Left lobe of liver (tissue), 2 donors: ENCODE measurements around the gene MED4. TPM values are rescaled to one million over a fixed set of nuclear protein-coding genes. Genes with fewer than 3 reads are reported as not detected.

Experiments
- ATAC-seq: fragments of 200-7000 bp; cut with Tn5 transposase; one replicate; pipeline ENCODE4 v1.9.1; 2020; ENCODE audit warnings: mild to moderate bottlenecking, moderate library complexity
- DNase-seq: peaks from one replicate; pipeline ENCODE4 v3.0.0-alpha.2; 2020; ENCODE audit warnings: low spot score
- total RNA-seq: library from RNA; stranded (reverse); gene quantifications from one replicate; pipeline ENCODE4 v1.2.1, GENCODE V29; 2021
- donor health status: DM: no; HTN: no; CAD: no; lungs with moderate emphysema.
- donor health status: DM: no; HTN: yes; CAD: no.

The MED4 gene, protein sequence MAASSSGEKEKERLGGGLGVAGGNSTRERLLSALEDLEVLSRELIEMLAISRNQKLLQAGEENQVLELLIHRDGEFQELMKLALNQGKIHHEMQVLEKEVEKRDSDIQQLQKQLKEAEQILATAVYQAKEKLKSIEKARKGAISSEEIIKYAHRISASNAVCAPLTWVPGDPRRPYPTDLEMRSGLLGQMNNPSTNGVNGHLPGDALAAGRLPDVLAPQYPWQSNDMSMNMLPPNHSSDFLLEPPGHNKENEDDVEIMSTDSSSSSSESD
- total RNA-seq, result 14.7 TPM

DNA sequence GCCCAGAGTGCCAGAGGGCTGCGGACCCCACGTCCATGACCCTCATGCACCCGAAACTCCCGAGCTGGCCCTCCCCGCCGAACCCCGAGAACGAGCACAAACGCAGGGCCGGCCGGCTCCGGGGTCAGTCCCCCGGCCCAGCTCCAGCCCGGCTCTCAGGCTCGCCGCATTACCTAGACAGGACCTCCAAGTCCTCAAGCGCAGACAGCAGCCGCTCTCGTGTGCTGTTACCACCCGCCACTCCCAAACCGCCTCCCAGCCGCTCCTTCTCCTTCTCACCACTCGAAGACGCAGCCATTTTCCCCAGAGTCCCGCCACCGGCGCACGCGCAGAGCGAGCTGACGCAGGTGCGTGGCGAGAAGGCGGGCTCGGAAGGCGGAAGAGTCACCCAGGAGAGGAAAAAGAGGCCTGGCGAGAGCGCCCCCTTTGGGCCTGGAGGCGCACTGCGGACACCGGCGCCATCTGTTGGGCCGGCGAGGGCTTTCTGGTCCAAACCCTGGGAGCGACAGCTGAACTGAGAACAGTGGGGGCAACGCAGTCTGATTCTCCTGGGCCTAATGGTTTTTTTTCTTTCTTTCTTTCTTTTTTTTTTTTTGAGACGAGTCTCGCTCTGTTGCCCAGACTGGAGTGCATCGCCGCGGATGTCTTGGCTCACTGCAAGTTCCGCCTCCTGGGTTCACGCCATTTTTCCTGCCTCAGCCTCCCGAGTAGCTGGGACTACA, at the start of gene MED4:
Gene MED4, minus strand, starts transcription at position 324 of the 722 bp plus-strand sequence. Its CDS starts 26 bp downstream, at position 298.
- DNase-seq, result peak; percentile 96
- peak; percentile 99 for ATAC-seq

DNA sequence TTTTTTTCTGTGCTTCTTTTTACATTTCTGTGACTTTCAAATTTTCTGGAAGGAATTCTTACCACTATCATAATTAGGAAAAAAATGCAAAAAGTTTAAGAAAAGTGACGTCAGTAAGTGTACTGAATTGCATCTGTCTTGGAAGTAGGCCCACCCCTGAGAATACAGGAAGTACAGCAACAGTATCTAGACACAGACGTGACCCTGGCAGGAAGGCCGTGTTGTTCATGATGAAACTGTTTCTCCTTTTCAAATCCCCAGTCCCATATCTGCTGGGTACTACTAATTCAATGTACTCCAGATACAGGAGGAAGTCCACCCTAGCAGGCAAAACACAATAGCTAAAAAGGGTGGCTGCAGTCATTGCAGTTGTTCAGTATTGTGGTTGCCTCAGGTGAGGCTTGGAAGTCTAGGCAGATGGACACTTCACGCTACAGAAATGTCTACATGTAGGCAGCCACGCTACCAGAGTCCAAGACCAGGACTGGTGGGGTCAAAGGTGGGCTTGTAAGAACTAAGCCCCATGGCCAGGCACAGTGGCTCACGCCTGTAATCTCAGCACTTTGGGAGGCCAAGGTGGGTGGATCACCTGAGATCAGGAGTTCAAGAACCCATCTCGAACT, 49.6 kb upstream of the MED4 start:
- DNase-seq (no peak), ATAC-seq (peak; percentile 71)

DNA sequence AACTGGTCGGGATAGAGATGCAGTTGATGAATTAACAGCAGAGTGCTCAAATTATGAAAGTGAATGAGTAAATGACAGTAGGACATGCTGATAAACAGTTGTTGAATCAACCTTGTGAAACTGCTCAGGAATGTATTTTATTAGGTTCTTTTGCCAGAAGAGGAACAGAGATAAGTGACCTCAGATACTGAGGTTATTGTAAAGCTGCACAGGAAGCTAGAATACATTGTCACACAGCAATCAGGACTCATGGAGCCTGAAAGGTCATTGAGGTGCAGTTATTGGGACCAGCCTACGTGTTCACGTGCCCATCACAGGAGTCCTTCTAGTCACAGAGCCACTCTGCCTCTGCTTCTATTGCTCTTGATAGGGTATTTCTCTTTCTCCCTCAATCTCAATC, 47.5 kb upstream of the MED4 start:
- ATAC-seq (peak; percentile 69), DNase-seq (no peak)

DNA sequence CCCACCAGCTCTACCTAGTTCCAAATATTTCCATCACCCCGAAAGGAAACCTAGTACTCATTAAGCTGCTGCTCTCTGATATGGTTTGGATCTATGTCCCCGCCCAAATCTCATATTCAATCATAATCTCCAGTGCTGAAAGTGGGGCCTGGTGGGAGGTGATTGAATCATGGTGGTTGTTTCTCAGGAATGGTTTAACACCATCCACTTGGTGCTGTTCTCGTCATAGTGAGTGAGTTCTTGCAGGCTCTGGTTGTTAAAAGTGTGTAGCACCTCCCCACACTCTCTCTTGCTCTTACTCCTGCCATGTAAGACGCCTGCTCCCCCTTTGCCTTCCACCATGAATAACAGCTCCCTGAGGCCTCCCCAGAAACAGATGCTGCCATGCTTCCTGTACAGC, 43.4 kb upstream of the MED4 start:
- ATAC-seq, result no peak
- DNase-seq, result no peak

DNA sequence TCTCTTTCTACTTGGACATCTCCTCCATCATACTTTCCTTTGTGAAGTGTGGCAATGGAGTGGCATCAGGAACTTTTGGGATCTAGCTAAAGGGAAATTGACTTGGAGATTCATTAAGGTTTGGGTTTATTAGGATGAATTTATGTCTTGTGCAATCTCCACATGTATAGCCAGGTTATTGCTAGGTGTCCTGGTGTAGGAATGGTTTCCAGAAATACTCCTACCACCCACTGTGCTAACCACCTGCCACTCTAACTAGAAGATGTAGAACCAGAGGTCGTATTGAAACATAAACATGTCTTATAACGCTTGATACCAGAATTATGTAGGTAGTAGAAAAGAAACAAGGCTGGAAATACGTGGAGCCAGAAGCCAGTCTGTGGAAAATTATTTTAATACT, 38.1 kb upstream of the MED4 start:
- DNase-seq (no peak), ATAC-seq (no peak)

DNA sequence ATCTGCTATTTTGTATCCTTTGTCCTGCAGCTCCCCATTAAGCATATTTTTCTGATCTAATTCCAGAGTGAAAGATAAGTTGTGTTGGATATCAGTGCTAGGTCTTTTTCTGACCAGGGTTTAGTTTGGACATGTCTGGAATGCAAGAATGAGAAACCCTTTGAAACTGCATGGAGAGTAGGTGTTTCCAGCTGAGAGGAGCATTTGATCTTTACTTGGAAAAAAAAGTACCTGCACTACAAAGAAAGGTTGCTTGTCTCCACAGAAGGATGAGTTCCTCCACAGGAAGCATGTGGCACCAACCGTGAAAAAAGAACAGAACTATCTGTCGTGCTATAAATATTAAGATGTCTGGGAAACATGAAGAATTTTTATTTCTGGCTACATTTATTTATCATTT, 36.6 kb upstream of the MED4 start:
- DNase-seq (no peak), ATAC-seq (no peak)

DNA sequence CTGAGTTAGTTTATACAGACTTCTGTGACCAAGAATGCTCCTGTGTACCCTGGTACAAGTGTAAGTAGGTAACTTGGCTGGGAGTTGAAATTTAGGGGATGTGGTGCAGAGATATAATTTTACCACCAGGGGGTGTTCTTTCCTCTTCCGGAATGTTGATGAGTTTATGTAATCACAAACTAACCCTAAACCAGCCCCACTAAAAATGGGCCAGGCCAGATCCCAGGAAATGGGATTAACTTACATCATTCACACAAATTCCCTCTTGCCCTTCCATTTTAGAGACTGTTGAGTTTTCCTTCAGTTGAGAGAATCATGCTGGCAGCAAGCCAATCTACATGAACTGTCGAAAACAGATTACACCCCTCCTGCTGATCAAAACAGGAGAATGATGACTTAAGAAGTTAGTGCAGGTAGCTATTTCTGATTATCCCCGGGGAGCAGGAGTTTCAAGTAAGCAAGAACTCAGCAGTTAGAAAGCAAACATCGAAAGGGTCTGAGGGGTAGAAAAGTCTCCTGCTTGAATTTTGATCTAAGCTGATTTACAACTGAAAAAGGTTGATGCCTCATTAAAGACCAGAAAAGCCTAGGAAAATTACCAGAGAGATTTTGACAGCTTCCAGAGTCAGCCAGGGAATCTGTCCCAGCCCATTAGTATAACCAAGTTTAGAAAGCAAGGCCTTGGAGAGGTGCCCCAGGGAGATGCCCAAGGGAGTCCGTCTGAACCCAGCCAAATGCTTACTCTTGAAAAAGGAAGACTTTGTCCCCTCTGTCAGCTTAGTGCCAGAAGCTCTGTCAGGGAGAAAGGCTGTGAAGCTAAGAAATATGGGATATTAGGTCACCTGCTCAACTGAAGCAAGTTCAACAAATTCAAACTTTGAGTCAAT, 32.3 kb upstream of the MED4 start:
- peak; percentile 49 for DNase-seq
- ATAC-seq, result peak; percentile 92

DNA sequence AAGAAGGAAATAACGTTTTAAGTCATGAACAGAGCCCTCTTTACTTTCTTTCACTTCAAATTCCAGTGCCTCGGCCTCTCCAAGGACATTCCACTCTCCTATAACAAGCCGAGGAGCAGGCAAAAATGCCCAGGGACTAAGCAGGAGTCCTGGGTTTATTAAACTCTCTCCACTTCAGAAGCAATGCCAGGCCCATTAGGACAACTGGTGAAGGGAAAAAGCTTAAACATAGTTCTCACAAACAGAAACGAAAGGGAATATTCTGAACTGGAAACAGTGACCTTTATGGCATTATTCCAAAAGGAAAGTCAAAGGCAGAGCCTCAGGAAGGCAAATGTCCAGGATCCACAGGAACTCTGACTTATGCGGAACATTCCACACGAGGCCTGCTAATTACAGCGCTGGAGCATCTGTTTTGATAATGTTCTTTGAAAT, 30.9 kb upstream of the MED4 start:
- peak; percentile 74 for ATAC-seq

DNA sequence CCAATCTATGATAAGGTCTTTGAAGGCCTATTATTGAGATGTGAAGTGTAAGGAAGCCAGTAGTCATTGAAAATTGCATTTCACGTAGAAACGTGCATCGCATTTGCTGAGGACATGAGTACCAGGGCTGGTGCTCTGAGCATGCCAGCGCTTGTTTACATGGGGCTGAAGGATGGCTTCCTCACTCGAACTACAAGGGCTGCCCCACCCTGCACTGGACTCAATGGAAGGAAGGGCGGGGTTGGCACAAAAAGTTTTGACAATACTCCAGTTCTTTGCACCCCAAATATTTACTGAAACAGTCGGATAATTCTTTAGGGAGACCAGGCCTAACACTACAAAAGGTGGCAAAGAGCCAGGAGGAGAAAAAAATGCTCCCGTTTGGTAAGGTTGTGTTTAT, 28.9 kb upstream of the MED4 start:
- DNase-seq, result no peak
- ATAC-seq, result no peak

More for the DNA sequence above, 30.9 kb upstream of the MED4 start:
- peak; percentile 50 for DNase-seq

DNA sequence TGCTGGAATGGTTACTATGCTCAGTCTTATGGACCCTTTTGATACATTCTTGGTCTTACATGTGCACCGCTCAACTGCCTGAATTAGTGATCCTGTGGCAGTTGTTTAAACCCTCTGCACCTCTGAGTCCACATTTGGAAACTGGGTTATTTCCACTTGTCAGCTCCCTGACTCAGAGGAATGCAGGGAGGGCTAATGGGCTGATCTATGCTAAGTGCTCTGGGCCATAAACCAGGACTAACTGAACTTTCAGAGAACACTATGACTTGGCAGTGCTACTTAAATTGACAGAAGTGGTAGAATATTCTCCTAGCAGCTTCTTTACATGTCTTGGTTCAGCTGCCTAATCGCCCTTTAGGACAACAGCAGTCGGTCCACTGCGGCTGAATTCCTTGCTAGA, 26.8 kb upstream of the MED4 start:
- DNase-seq (no peak), ATAC-seq (no peak)

DNA sequence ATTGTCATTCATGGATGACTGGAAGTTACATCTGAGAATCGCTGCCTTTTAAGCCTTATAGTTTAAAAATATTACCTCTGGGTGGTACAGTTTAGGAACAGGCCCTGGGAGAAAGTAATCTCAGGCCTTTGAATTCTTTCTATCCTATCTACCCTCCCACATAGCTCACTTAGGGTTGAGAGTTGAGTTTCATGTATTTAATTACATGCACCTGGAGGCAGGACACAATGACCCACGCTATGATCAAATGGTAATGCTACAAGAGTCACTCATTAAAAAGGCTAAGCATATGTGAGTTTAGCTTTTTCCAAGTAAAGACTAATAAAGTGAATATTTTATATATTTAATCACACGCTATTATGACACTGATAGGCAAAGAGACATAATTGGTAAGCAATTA, 25.3 kb upstream of the MED4 start:
- ATAC-seq (no peak), DNase-seq (no peak)

DNA sequence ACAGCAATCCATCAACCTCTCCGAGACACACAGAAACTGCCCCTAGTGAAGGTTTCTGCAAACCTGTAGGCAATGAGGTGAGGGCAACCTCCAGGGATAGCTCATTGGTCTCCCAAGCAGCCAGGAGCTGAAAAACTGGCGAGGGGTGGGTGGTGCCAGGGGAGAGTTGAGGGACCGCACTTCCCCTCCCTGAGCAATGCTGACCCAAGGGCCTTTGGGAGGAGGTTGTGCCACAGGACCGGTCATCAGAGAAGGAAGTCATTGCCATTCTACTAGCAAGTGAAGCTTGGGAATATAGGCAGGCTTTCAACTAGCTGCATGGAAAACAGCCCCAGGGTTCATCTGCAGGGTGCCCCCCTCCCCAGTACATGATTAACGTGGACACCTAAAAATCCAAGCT, 23.1 kb upstream of the MED4 start:
- DNase-seq (no peak), ATAC-seq (no peak)

DNA sequence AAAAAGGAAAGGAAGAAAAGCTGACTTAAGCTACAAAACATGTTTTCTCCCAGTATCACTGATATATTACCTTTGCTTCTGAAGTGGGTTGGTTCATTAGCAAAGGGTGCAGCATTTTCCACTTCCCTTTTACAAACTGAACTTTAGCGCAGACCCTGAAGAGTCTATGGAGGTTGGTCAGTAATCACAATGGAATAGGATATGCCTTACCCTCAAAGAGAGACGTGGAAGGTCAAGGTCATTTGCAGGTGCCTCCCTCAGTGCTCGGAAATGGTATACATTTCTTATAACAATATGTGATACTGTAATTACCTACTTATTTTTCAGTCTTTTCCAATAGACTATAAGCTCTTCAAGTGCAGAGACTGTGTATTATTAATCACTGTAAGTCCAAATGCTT, 21.9 kb upstream of the MED4 start:
- ATAC-seq (no peak), DNase-seq (no peak)

DNA sequence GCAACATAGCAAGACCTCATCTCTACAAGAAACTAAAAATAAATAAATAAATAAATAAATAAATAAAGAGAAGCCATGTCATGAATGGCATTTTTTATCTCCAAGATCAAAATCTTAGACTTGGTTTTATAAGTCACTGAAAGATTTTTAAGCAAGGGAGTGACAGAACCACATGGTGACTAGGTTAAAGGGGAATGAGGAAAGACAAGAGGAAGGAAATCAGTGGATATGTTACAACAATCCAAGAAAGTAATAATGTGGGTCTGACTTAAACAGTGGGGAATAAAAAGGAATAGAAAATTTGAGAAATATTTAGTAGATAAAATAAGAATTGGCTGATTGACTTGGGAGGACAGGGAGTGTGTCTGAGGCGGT, 18.8 kb upstream of the MED4 start:
- DNase-seq, result no peak
- ATAC-seq, result no peak

DNA sequence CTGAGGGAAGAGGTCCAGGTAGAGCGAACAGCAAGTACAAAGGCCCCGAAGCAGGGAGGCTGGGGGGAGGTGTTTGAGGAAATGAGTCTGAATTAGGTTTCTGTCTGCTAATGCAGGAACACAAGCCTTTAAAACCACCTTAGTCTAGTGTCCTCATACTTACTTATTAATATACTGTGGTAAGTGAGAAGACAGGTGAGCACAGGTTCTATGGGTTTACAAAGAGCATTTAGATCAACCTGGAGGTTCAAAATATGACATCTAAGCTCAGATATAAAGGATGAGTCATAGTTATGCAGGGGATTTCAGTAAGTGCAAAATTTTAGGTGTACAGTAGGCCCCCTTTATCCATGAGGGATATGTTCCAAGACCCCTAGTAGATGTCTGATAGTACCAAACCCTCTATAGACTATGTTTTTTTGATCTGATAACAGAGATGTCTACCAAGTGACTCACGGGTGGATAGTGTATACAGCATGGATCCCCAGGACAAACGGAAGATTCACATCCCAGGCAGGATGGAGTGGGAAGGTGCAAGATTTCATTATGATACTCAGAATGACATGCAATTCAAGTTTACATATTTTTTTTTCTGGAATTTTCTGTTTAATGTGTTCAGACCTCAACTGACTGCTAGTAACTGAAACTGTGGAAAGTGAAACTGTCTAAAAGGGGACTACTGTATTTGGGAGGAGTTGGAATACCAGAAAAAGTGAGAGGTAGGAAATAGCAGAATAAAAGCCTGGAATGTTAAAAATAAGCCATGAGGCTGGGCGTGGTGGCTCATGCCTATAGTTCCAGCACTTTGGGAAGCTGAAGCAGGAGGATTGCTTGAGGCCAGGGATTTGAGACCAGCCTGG, 18.2 kb upstream of the MED4 start:
- no peak for DNase-seq
- no peak for ATAC-seq

DNA sequence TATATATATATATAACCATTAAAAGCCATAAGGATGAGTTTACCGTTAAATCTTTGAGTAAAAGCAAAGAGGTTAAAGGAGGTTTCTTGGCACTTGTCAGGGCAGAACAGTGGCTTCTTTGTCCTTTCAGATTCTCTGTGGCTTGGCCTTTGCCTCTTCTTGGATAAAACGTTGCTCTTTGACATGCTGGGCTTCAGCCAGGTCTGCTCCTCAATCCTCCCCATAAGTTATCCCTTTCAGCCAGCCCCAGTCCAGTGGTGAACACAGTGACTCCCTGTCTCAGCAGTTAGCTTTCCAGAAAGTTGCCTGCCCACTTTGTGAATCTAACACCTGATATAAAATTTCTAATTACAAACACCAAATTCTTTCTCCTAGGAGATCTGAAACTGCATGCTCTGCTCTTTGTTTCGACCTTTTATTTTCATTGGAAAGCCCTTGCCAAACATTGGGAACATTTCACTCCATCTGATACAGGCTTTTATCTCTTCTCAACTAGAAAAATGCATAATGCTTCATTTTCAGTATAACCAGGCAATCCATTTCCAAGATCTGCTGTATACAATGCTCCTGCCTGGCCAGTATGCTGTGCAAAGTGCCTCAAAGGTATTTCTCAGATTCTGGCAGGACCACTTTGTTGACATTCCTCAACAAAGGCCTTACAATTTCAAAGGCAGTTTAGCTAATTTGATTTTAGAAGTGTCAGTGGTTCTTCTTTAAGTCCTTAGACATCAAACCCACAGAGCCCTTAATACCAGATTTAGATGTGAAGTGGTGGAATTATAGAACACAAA, 16.2 kb upstream of the MED4 start:
- ATAC-seq (peak; percentile 45), DNase-seq (no peak)

DNA sequence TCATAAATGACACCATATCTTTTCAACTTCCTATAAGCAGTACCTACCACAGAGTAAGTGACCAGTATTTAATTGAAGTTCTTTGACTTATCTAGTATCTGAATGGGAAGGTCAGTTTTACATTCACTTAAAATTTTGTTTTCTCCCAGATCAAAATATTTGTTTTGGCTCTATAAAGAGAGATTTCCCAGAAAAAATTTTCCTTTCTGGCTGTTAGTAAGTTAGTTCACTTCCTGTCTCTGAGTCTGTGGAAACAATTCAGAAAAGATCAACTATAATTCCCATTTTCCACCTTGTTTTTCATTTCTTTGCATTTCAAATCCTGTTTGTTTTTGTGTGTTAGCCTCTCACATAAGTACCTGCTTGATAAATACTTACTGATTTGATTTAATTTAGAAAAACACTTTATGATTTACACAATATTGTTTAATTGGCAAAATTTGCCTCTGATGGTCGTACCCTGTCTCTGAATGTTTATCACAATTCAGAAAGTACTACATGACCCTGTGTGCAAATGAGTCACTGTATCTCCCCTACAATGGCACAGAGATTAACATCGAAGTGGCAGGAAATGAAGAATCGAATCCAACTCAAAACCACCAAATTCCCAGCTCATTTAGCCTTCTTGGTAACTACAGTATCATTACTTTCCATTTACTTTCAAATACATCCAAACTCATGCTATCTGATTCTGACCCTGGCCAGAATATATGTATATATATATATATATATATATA, 15.4 kb upstream of the MED4 start:
- ATAC-seq, result no peak
- DNase-seq, result no peak

DNA sequence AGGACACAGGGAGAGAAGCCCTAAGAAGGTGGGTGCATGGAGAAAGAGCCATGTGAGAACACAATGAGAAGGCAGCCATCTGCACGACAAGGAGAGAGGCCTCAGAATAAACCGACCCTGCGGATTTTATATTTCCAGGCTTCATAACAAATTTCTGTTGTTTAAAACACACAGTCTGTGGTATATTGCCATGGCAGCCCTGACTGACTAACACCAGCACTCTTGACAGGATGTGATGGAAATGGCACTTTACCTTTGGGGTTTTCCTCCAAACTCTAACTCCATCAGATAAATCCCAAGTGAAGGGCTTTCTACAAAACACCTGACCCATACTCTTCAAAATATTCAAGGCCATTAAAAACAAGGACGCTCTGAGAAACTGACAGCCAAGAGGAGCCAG, 13.2 kb upstream of the MED4 start:
- no peak for DNase-seq
- ATAC-seq, result no peak

DNA sequence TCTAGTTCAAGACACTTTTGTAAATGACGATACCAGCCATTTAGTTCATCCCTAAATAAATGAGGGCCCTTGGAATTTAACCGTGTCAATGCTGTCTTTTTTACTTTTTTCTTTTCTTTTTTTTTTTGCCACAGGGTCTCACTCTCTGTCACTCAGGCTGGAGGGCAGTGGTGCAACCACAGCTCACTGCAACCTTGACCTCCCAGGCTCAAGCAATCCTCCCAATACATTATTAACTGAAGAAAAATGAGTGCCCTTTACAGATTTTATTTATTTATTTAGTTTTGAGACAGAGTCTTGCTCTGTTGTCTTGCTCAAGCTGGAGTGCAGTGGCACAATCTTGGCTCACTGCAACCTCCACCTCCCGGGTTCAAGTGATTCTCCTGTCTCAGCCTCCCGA, 2.9 kb upstream of the MED4 start:
- DNase-seq (no peak), ATAC-seq (no peak)
